ENCODE results near the gene NCKAP5.

The NCKAP5 gene

GRCh38 chr2:133177196-133177595, 391.1 kb downstream of the NCKAP5 start:
- DNase-seq: no peak

- no peak for DNase-seq
Observed at GRCh38 chr2:133175926-133176325, 392.3 kb downstream of the NCKAP5 start.

- DNase-seq: no peak
Observed at GRCh38 chr2:133173224-133173623, 395.0 kb downstream of the NCKAP5 start.

DNA sequence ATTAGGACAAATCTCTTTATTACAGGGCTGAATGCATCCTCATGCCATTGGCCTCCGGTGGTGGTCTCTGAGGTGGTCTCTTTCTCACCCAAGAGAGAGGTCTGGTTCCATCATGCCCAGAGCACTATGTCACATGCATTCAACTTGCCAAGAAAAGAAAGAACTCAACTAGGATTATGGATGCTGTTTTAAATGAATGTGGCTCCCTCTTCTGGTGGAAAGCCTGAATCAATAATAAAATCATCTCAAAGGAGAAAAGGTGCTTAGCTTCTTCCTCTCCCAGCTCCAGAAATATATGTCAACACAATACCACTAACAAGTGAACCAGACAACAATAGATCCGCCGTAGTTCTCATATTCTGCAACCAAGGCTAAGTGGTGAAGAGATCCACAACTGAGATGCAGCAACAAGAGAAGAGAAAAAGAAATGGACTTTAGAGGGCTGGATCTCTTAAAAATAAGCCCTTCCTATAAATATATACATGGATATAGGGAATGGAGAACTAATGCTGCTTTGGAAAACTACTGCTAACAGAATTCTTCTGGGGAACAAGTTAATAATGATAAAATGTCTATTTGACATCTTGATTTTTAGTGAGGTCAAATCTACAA, 396.8 kb downstream of the NCKAP5 start:
- DNase-seq: no peak

DNA sequence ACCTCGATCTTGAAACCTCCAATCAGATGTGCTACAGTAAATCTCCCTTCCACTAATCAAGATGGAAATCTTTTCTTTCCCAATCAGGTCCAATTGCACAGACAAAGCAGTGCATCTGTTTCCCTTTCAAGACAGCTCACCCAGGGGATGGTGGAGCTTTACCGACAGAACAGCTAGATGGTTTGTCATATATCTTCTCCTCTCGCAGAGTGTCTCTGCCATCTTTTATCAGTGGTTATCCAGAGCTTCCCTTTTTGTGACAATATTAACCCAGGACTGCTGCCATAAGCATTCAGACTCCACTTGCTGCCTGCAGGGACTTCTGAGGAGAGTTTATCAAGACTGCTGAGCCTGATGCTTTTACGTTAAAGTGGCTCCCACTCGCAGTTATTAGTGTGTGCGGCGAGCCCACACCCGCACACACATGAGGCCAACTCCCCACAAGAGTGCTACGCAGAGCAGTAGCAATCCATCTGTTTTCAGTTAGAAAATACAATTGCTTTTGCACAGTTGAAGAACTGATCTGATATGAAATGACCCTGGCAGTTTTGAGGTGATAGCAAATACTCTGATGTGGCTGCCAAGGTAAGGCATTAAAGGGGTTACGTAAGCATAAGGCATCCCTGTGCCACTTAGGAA, 398.9 kb downstream of the NCKAP5 start:
- DNase-seq: no peak

DNA sequence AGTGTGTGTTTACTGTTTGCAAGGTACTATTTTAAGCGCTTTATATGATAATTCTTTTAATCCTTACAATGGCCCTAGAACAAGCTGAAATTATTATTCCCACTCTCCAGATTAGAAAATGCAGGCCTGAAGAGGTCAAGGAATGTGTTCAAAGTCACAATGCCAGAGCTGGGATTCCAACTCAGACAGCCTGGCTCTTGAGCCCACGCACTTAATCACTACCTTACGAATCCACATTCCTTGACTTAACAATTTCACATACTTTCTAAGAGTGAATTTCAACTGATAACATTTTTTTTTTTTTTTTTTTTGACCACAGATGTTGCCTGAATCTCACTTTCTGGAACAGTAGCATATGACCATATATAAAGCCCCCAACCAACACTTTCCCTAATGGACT, 400.3 kb downstream of the NCKAP5 start:
- no peak for DNase-seq

GRCh38 chr2:133167223-133167622, 401.0 kb downstream of the NCKAP5 start:
- no peak for DNase-seq

- DNase-seq: no peak
Observed at GRCh38 chr2:133166031-133166430, 402.2 kb downstream of the NCKAP5 start.

DNA sequence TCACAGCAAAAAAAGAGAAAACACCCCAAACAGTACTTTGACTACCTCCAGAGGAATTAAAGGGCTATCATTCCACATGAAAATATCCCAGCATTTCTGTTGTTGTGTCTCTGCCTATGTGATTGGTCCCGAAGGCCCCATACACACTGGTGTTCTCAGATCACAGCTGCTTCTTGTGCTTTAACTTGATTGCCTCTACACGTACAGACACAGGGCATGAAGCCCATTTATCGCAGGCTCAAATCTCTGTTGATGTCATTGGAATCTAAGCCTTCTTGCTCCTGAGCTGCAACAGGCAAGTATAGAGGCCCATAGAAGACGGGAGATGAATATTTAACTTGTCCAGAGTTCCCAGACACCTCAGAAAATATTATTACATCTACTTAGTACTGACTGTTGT, 405.2 kb downstream of the NCKAP5 start:
- DNase-seq: no peak

DNA sequence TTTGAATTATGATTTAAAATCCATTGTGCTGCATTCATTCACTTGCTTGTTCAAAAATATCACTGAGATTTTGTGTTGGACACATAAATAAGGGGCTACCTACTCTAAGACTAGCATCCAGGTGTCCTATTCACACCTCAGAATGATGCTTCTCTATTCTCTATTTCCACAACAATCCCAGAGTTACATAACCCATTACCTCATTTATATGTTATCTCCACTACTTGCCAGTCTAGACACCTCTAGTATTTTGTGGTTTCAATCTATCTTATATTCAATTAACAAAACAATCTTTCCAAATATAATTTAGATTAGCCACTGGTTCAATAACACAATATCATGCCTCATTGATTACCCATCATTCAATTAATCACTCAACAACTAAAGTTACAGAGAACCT, 409.8 kb downstream of the NCKAP5 start:
- DNase-seq: no peak

GRCh38 chr2:133158024-133158423, 410.2 kb downstream of the NCKAP5 start:
- DNase-seq: no peak

- DNase-seq: no peak
Observed at GRCh38 chr2:133157141-133157540, 411.1 kb downstream of the NCKAP5 start.

GRCh38 chr2:133152801-133153200, 415.5 kb downstream of the NCKAP5 start:
- DNase-seq: no peak

- no peak for DNase-seq
Observed at GRCh38 chr2:133148187-133148586, 420.1 kb downstream of the NCKAP5 start.

DNA sequence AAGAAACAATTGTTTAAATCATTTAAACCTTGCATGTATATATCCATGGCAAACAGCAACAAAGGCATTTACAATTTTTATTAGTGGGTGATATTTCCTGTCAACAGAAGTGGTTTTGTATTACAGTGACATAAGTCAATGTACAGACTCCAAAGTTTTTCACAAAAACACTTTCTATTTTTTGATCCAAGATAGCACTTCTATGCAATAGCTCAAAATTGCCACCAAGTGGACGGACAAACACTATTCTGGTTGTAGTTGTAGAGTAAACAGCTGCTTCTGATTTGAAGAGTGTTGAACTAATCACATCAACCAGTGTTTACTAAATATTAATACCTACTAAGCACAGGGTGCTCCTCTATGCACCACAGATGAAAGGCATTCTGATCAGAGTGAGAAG, 421.4 kb downstream of the NCKAP5 start:
- DNase-seq: no peak

DNA sequence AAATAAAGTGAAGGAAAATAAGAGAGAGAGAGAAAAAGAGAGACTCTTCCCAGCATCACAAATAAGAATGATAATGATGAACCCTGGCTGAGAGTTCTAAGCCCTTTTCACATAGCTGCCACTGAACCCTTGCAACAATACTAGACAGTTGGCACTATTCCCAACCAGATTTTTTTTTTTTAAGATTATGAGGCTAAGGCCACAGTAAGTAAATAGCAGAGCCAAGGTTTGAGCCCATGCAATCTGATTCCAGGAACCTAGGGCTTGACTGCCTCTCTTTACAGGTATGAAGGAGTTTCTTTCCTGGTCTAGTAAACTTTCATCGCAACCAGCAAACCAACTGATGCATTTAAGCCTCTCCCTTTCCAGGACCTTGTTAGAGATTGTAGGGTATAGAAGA, 424.6 kb downstream of the NCKAP5 start:
- no peak for DNase-seq

DNA sequence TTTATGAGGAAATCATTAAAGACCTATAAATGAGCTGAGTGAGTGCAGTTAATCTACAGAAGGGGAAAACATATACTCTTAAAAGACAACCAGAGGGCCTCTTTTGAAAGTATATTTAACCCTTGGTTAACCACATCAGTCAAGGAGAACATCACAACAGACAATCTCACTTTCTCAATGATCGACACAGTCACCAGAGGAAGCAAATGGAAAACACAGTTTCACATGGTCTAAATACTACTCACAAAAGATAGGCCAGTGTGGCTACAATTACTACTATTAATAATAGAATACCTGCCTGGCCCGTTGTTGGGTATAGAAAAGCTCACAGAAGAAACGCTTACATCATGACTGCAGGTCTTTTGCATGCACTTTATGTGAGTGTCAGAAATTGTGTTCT, 426.2 kb downstream of the NCKAP5 start:
- DNase-seq: no peak

GRCh38 chr2:133140620-133141019, 427.6 kb downstream of the NCKAP5 start:
- DNase-seq: no peak

DNA sequence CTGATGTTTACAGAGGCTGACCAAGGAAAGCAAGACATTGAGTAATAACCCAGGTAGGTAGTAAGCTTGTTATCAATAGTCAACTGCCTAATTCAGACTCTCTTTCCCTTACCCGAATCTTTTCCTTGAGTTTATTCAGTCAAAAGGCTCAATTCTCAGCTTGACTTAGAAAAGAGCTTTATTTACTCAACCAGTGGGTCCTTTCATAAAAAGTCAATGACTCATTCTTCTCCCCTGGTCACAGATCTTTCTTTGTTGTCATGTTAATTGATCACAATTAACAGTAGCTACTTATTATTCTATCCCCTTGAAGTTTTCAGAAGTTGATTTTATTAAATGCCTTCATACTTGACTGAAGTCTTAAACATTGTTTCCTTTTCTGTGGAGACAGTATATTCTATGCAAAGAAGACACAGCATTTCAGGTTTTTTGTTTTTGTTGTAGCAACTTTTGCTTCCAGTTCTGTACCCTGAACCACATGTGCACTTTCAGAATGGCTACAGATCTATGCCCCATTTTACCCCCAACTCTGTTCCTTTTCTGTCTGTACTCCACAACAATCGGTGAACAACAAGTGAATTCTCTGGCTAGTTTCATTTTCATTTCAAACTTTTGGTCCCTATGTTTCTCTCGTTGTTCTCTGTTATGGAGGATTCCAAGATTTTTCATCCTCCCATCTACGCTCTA, 428.3 kb downstream of the NCKAP5 start:
- DNase-seq: no peak

DNA sequence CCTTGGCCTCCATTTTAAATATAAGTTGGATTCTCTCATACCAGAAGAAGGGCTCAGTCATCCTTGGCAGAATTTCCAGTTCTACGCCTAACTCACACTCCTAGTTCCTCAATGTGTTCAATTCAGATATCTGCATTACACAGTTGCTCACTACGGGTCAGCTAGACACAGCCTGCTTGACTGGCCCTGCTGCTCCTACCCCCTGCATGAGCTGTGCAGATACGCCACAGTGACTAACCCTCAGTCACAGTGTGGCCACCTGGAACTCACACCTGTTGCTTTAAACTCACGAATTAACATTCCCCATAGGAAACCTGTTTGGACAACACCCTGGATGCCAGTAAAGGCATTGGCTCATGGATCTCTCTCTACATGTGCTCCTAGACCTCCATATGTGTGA, 429.6 kb downstream of the NCKAP5 start:
- DNase-seq: no peak

- DNase-seq: no peak
Observed at GRCh38 chr2:133135035-133135654, 433.1 kb downstream of the NCKAP5 start.

DNA sequence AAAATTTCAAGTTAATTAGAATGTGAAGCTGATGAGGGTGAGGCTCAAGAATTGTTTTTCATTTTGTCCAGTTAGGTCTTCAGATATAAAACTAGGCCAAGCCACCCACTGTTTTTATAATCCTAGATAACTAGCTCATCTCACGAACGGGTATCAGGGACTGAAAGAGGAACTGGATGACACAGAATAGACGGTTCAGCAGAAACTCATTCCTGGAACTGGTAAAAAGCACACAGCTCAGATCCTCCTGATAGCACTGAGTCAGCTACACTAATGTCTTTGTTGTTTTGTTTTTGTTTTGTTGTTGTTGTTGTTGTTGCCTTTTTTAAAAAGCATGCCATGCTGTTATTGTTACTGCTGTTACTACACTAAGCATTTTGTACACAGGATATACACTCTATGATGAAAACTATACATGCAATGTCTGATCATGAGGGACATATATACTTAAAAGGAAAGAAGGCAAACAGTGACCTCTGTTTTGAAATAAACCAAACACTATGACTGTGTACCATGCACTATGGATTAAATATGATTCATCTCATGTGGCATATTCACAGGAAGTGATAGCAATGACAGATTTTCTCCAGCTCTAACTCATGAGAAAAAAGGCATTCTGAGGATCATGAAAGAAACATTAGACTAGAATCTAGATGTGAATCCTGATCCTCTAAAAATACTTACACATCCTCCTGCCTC, 437.6 kb downstream of the NCKAP5 start:
- DNase-seq: no peak

GRCh38 chr2:133124446-133124845, 443.8 kb downstream of the NCKAP5 start:
- no peak for DNase-seq

Data from activated CD4-positive, CD25-positive, alpha-beta regulatory T cell treated with anti-CD3 and anti-CD28 coated beads, Interleukin-2, amount 50 U/mL, for 72 hours (primary cell).